Right cardiac atrium (tissue), 5 donors: ENCODE data around the gene SLC6A6. TPM values are rescaled to one million over a fixed set of nuclear protein-coding genes. Genes with fewer than 3 reads are reported as not detected.

Experiments used
- ATAC-seq, 2 donors: fragments of 200-7000 bp; cut with Tn5 transposase; one replicate each; pipeline versions ENCODE4 v1.8.0 to v1.9.1; 2020; ENCODE audit warnings: moderate library complexity in 2 of 2, mild to moderate bottlenecking in 1 of 2
- DNase-seq, 3 donors: peaks; one replicate each; pipeline ENCODE4 v3.0.0-alpha.2; 2020
- H3K27ac ChIP-seq: one replicate; pipeline ENCODE4 v1.5.1; 2013; ENCODE audit warnings: mild to moderate bottlenecking, low read length, control low read depth, moderate library complexity
- H3K27me3 ChIP-seq: one replicate; pipeline ENCODE4 v1.6.1; 2013; ENCODE audit not compliant: control insufficient read depth, insufficient read depth
- H3K4me1 ChIP-seq: one replicate; pipeline ENCODE4 v1.6.1; 2013; ENCODE audit warnings: low read length; ENCODE audit not compliant: control insufficient read depth, insufficient read depth
- H3K4me3 ChIP-seq: one replicate; pipeline ENCODE4 v1.5.1; 2013; ENCODE audit warnings: low read length, control low read depth
- H3K9me3 ChIP-seq: one replicate; pipeline ENCODE4 v1.6.1; 2013; ENCODE audit warnings: low read length; ENCODE audit not compliant: control insufficient read depth
- WGBS: extraction: QIAGEN DNeasy Blood & Tissue Kit; methylation state at CpG from one replicate; pipeline ENCODE4 v1.1.7; 2013; 5-methylcytosine and 5-hydroxymethylcytosine counted together
- intact Hi-C, 4 donors: fragments of 100-400 bp; cut with DNase I; formaldehyde crosslinking; loops; one replicate each; pipeline versions ENCODE4 v1.11.0 to v1.14.0; 2022 to 2023
- polyA plus RNA-seq: library from polyadenylated mRNA; stranded (reverse); fragments of 200-250 nt; gene quantifications from one replicate; pipeline ENCODE4 v1.2.3, GENCODE V29; 2013
- total RNA-seq, 4 donors: library from RNA; stranded (reverse); fragmentation: NEBNext Ultra II Directional; extraction: Animal tissue kit (Norgen Biotek cat#: 25700); gene quantifications; one replicate each; pipeline ENCODE4 v1.2.1, GENCODE V29; 2021
- donor health status: healthy with polysubstance abuse.
- donor health status: DM: no; HTN: yes; CAD: no.
- donor health status: DM: no; HTN: no; CAD: no.
- donor health status: DM: no; HTN: yes; CAD: no; lungs with severe emphysema.
- donor health status: DM: yes; HTN: yes; CAD: no.

The SLC6A6 gene
- total and polyA plus RNA-seq, 5 donors, result 21.3 to 106 (median 31.6) TPM

DNA sequence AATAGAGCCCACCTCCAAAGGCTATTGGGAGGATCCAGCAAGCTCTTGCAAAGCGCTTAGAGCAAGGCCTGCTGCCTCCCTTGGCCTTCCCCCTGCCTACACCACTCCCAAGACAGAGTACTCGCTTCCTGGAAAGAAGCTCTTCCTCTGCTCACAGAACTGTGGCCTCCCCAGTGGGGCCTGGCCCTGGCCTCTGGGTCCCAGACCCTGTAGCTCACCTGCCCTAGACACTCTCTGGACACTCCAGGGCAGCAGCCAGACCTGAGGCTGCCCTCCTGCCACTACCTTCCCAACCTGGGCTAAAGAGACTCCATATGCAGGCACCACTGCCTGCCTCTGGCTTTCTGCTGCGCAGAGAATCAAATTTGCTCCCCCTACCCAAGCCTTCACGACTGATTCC is 87.8 kb downstream of the SLC6A6 start:
- H3K27me3 ChIP-seq, result no peaks in the 10 kb centered on the region
- WGBS, result 85% methylated on average over 4 of the region's 4 CpGs
- DNase-seq (peak in 1 of 3 donors; percentile 8), ATAC-seq (no peak)
- H3K4me3 ChIP-seq, result no peak overlapping the region
- intact Hi-C loops, result no loop called here
- no peaks in the 10 kb centered on the region for H3K4me1 ChIP-seq
- H3K27ac ChIP-seq, result no peak overlapping the region
- H3K9me3 ChIP-seq, result no peaks in the 10 kb centered on the region

DNA sequence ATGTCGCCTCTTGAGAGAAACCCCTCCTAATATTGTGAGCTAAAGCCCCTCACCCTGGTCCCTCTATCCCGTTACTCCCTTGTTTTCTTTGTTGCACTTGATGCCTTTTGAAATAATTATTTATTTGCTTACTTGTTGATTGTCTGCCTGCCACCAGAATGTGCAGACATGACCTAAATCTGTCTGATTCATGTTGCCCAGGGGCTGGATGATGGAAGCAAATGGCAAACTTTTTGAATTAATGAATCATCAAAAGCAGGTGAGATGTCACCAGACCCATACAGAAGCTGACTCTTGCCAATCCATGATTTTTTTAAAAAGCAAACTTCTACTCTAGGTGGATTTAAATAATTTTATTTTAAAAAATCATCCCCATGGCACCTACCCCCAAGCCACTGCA is 88.4 kb downstream of the SLC6A6 start:
- Histone ChIP-seq H3K4me3 (no peak overlapping the region), H3K4me1 (no peaks in the 10 kb centered on the region), H3K27me3 (no peaks in the 10 kb centered on the region), H3K27ac (no peak overlapping the region), H3K9me3 (no peaks in the 10 kb centered on the region)
- ATAC-seq (no peak), DNase-seq (no peak)
- intact Hi-C loops, result no loop called here
- WGBS, result 99% methylated on average over 2 of the region's 2 CpGs

DNA sequence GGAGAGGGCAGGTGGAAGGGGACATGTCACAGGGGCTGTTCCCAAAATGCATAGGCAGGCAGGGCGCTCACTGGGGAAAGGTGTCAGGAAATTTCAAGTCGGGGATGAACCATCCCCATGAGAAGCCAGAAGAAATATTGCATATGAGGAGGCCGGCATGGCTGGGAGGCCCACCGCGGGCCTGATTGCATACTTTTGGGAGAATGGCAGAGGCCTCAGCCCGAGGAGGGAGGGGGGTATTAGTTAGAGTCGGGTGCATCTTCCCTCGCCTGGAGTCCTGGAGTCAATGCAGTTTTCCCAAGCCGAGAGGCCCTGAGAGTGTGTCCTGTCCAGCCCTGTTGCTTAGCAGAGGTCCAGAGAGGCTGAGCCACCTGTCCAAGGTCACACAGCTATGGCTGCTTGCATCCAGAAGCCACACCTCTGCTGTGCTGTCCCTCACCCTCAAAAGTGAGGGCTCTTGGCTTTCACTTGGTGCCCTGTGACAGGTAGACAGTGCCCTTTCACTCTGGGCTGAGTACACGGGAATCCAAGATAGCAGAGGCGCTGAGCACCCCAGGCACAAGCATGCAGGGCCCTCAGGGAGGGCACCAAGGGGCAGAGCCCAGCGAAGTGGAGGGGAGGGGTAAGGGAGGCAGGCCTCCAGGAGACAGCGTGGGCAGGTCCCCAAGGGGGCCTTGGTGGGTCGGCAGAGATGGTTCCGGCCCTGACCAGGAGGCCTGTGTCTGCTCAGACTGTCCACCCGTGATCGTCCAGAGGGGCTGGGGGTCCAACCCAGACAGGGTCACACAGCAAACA is 89.2 kb downstream of the SLC6A6 start:
- Histone ChIP-seq H3K27me3 (no peaks in the 10 kb centered on the region), H3K4me1 (no peaks in the 10 kb centered on the region), H3K9me3 (no peaks in the 10 kb centered on the region), H3K27ac (no peak overlapping the region), H3K4me3 (no peak overlapping the region)
- WGBS, result 81% methylated on average over 17 of the region's 17 CpGs
- DNase-seq (peak in 1 of 3 donors; percentile 46), ATAC-seq (peak in 1 of 2 donors; percentile 9)
- intact Hi-C loops, result no loop called here

GRCh38 chr3:14492948-14493881 is 90.8 kb downstream of the SLC6A6 start:
- ATAC-seq, result peak in 1 of 2 donors; percentile 4
- Histone ChIP-seq H3K27ac (no peak overlapping the region), H3K9me3 (no peaks in the 10 kb centered on the region), H3K4me1 (no peaks in the 10 kb centered on the region), H3K4me3 (no peak overlapping the region), H3K27me3 (no peaks in the 10 kb centered on the region)
- DNase-seq, result peak in 1 of 3 donors; percentile 43
- intact Hi-C loops, result no loop called here
- WGBS, result 91% methylated on average over 31 of the region's 31 CpGs

DNA sequence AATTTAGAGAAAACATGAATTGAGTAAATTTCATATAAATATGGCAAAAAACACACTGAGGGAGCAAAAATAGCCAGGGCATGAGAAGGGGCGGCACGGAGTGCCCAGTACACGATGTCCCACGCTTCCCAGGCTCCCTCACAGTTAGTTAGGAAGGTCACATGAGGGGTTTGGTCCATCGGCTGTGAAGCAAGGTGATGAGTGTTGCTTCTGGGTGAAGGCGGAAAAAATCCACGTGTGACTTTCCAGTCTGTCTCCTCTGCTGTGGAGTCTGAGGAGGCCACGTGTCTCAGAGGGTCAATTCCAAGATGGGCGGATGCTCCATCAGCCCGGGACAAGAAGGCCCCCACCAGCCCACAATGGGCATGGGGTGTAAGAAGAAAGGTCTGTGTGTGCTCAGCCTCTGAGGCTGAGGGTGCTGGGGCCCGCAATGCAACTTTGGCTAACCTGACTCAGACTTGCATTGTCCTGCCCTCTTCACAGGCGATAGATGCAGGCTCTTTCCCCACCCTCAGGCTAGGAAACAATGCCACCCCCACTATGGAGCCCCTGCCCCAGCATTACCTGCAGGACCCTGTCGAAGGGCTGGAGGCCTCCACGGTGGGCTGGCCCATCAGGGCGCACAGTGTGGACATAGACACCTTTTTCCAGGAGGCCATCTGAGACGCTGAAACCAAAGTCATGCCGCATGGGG is 92.0 kb downstream of the SLC6A6 start:
- DNase-seq (no peak), ATAC-seq (no peak)
- no peak overlapping the region for H3K27ac ChIP-seq

DNA sequence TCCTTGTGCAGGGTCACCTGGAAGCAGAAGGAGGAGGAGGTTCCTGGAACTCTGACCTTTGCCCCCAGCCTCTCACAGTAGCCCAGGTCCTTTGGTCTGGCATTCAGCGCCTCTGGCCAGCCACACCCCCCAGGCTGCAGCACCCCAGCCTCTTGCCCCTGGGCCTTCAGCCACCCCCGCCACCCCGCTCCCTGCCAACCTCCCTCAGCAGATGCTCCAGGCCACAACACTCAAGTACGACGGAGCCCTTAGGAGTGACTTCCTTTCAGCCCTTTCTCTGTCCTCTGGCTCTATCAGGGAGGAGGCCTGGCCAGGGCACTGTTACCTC is 92.5 kb downstream of the SLC6A6 start:
- Histone ChIP-seq H3K9me3 (no peaks in the 10 kb centered on the region), H3K27me3 (no peaks in the 10 kb centered on the region), H3K4me3 (no peak overlapping the region), H3K27ac (no peak overlapping the region), H3K4me1 (no peaks in the 10 kb centered on the region)
- WGBS, result 80% methylated on average over 5 of the region's 5 CpGs
- ATAC-seq (no peak), DNase-seq (no peak)
- intact Hi-C loops, result no loop called here

More for the DNA sequence above, 92.0 kb downstream of the SLC6A6 start:
- no peak overlapping the region for H3K4me3 ChIP-seq
- no peaks in the 10 kb centered on the region for H3K27me3 ChIP-seq
- no peaks in the 10 kb centered on the region for H3K9me3 ChIP-seq
- WGBS, result 79% methylated on average over 17 of the region's 17 CpGs
- intact Hi-C loops, result no loop called here
- H3K4me1 ChIP-seq, result no peaks in the 10 kb centered on the region

- intact Hi-C loops, result no loop called here
- no peaks in the 10 kb centered on the region for H3K4me1 ChIP-seq
- H3K27ac ChIP-seq, result no peak overlapping the region
- 95% methylated on average over 9 of the region's 9 CpGs for WGBS
- ATAC-seq, result no peak
- no peaks in the 10 kb centered on the region for H3K27me3 ChIP-seq
- no peak for DNase-seq
- H3K4me3 ChIP-seq, result no peak overlapping the region
- no peaks in the 10 kb centered on the region for H3K9me3 ChIP-seq
Observed at GRCh38 chr3:14496351-14496750, 93.9 kb downstream of the SLC6A6 start.

DNA sequence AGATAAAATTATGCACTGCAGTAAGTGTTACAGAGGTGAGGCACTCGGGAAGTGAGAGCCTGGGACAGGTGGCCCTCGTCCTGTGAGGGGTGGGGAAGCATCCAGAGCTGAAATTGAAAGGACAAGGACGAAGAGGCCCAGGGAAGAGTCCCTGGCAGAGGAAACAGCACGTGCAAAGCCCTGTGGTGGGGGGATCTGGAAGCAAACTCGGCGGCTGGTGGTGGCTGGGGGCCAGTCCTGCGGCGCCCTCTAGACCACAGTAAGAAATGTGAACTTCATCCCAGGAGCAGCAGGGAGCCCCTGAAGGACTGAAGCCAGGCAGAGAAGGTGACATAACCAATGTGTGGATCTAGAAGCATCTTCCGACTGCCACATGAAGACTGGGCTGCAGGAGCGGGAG is 94.9 kb downstream of the SLC6A6 start:
- H3K27me3 ChIP-seq, result no peaks in the 10 kb centered on the region
- H3K4me1 ChIP-seq, result no peaks in the 10 kb centered on the region
- intact Hi-C loops, result no loop called here
- H3K4me3 ChIP-seq, result no peak overlapping the region
- DNase-seq, result no peak
- no peak overlapping the region for H3K27ac ChIP-seq
- 60% methylated on average over 10 of the region's 10 CpGs for WGBS
- no peak for ATAC-seq
- no peaks in the 10 kb centered on the region for H3K9me3 ChIP-seq

GRCh38 chr3:14502472-14502871 is 100.1 kb downstream of the SLC6A6 start:
- no peak overlapping the region for H3K4me3 ChIP-seq
- no peak overlapping the region for H3K27ac ChIP-seq
- no peaks in the 10 kb centered on the region for H3K27me3 ChIP-seq
- peaks cover 4% of the 10 kb centered on the region for H3K9me3 ChIP-seq
- no peak for DNase-seq
- H3K4me1 ChIP-seq, result no peaks in the 10 kb centered on the region
- intact Hi-C loops, result no loop called here
- ATAC-seq, result no peak

GRCh38 chr3:14503033-14503705 is 100.8 kb downstream of the SLC6A6 start:
- intact Hi-C loops, result no loop called here

More at GRCh38 chr3:14503033-14503705, 100.8 kb downstream of the SLC6A6 start:
- ATAC-seq (no peak), DNase-seq (peak in 2 of 3 donors; percentile 7 to 12)
- H3K4me3 ChIP-seq, result no peak overlapping the region
- H3K4me1 ChIP-seq, result no peaks in the 10 kb centered on the region
- no peak overlapping the region for H3K27ac ChIP-seq
- H3K9me3 ChIP-seq, result peaks cover 4% of the 10 kb centered on the region
- 89% methylated on average over 12 of the region's 12 CpGs for WGBS
- H3K27me3 ChIP-seq, result no peaks in the 10 kb centered on the region
